Lung (tissue), 12 donors: ENCODE data around the gene SFSWAP. TPM values are rescaled to one million over a fixed set of nuclear protein-coding genes. Genes with fewer than 3 reads are reported as not detected.
"Not testable (repeated sequence)": the region's sequence is repeated elsewhere in the genome, so short reads cannot be mapped to it uniquely, and the experiment has no call there.

Source experiments
- ATAC-seq: fragments of 200-7000 bp; cut with Tn5 transposase; one replicate; pipeline ENCODE4 v1.9.1; 2020; ENCODE audit warnings: moderate number of reproducible peaks; ENCODE audit not compliant: insufficient read depth, low FRiP score
- DNase-seq, 3 donors: peaks; one replicate each; pipeline ENCODE4 v3.0.0-alpha.2; 2013 to 2017
- H3K27ac ChIP-seq, 2 donors: one replicate each; pipeline ENCODE4 v1.5.1; 2013; ENCODE audit warnings: mild to moderate bottlenecking in 2 of 2, moderate library complexity in 2 of 2, control low read depth in 1 of 2, inconsistent platforms in 1 of 2, low read depth in 1 of 2, low read length in 1 of 2
- H3K27me3 ChIP-seq, 3 donors: one replicate each; pipeline ENCODE4 v1.5.1; 2013; ENCODE audit warnings: low read length in 2 of 3; ENCODE audit not compliant: control insufficient read depth in 3 of 3, insufficient read depth in 3 of 3
- H3K36me3 ChIP-seq, 4 donors: one replicate each; pipeline ENCODE4 v1.5.1; 2013; ENCODE audit warnings: low read length in 4 of 4, mild to moderate bottlenecking in 1 of 4, moderate library complexity in 1 of 4; ENCODE audit not compliant: control insufficient read depth in 4 of 4, insufficient read depth in 4 of 4
- H3K4me1 ChIP-seq, 5 donors: one replicate each; pipeline ENCODE4 v1.5.1; 2013; ENCODE audit warnings: low read length in 5 of 5, mild to moderate bottlenecking in 2 of 5, moderate library complexity in 1 of 5; ENCODE audit not compliant: control insufficient read depth in 5 of 5, insufficient read depth in 5 of 5
- H3K4me3 ChIP-seq: one replicate; pipeline ENCODE4 v1.5.1; 2013; ENCODE audit warnings: mild to moderate bottlenecking, control low read depth, moderate library complexity
- H3K9ac ChIP-seq, 2 donors: one replicate each; pipeline ENCODE4 v1.5.1; 2013; ENCODE audit warnings: low read length in 2 of 2, control low read depth in 1 of 2; ENCODE audit not compliant: insufficient read depth in 1 of 2
- H3K9me3 ChIP-seq, 4 donors: one replicate each; pipeline ENCODE4 v1.5.1; 2013; ENCODE audit warnings: low read length in 3 of 4, mild to moderate bottlenecking in 1 of 4, moderate library complexity in 1 of 4; ENCODE audit not compliant: control insufficient read depth in 4 of 4, insufficient read depth in 3 of 4
- CTCF ChIP-seq: IDR thresholded peaks from 2 replicates; pipeline ENCODE4 v1.5.1; 2012; ENCODE audit warnings: mild to moderate bottlenecking; ENCODE audit errors: control extremely low read depth, extremely low read depth
- WGBS, 2 donors: extraction: QIAGEN DNeasy Blood & Tissue Kit; methylation state at CpG; one replicate each; pipeline ENCODE4 v1.1.7; 2013; 5-methylcytosine and 5-hydroxymethylcytosine counted together
- polyA plus RNA-seq, 2 donors: library from polyadenylated mRNA; stranded (reverse); fragments of 200-250 nt; gene quantifications; one replicate each; pipeline ENCODE4 v1.2.1, GENCODE V29; 2013
- total RNA-seq, 2 donors: library from RNA; depleted of rRNA in 1 of 2; stranded (reverse); fragments of >200 nt in 1 of 2; gene quantifications; one replicate each; pipeline ENCODE4 v1.2.1, GENCODE V29; 2014 to 2021
- donor health status: control.
- donor health status: control.
- donor health status: Bipolar disorder and iron deficiency.
- donor health status: healthy.
- donor health status: DM: yes; HTN: yes; CAD: no.

SFSWAP gene
- total and polyA plus RNA-seq, 4 donors: 23.3 to 49.9 (median 40.0) TPM

- no peak overlapping the region for H3K27ac ChIP-seq
- H3K9me3 ChIP-seq: no peaks in the 10 kb centered on the region
- ATAC-seq: no peak
- H3K9ac ChIP-seq: no peak overlapping the region
- DNase-seq: no peak
- 82 to 91% methylated on average over 14 of the region's 14 CpGs for WGBS, 2 donors
- TF ChIP-seq CTCF: no peak
- no peaks in the 10 kb centered on the region for H3K27me3 ChIP-seq
- no peaks in the 10 kb centered on the region for H3K4me1 ChIP-seq
- peaks cover 19 to 49% (median 32%) of the 10 kb centered on the region in 4 donors for H3K36me3 ChIP-seq
- no peak overlapping the region for H3K4me3 ChIP-seq
Observed at GRCh38 chr12:131776237-131776889, 65.5 kb downstream of the SFSWAP start.

- H3K27me3 ChIP-seq, H3K9ac ChIP-seq, DNase-seq, H3K27ac ChIP-seq, H3K4me1 ChIP-seq, H3K4me3 ChIP-seq, H3K9me3 ChIP-seq, ATAC-seq: not testable (repeated sequence)
- H3K36me3 ChIP-seq: peaks cover 19 to 43% (median 29%) of the 10 kb centered on the region in 4 donors
- WGBS, 2 donors: 97 to 98% methylated on average over 9 of the region's 9 CpGs
Observed at GRCh38 chr12:131777269-131777668, 66.4 kb downstream of the SFSWAP start.

GRCh38 chr12:131779027-131779426, 68.1 kb downstream of the SFSWAP start:
- Histone ChIP-seq H3K27me3 (no peaks in the 10 kb centered on the region), H3K36me3 (peaks cover 23 to 28% (median 23%) of the 10 kb centered on the region in 4 donors)
- ATAC-seq: no peak

GRCh38 chr12:131782061-131782460, 71.2 kb downstream of the SFSWAP start:
- WGBS, 2 donors: 98 to 99% methylated on average over 2 of the region's 2 CpGs
- Histone ChIP-seq H3K9me3 (no peaks in the 10 kb centered on the region), H3K36me3 (peaks cover 25 to 34% (median 29%) of the 10 kb centered on the region in 4 donors), H3K4me3 (no peak overlapping the region), H3K27ac (no peak overlapping the region), H3K4me1 (no peaks in the 10 kb centered on the region), H3K27me3 (no peaks in the 10 kb centered on the region), H3K9ac (no peak overlapping the region)
- DNase-seq (no peak), ATAC-seq (no peak)
- TF ChIP-seq CTCF: no peak

More at GRCh38 chr12:131779027-131779426, 68.1 kb downstream of the SFSWAP start:
- Histone ChIP-seq H3K9ac (no peak overlapping the region), H3K4me1 (no peaks in the 10 kb centered on the region), H3K27ac (no peak overlapping the region), H3K9me3 (no peaks in the 10 kb centered on the region), H3K4me3 (no peak overlapping the region)
- no peak for DNase-seq
- TF ChIP-seq CTCF: no peak
- 97% methylated on average over 23 of the region's 23 CpGs for WGBS, 2 donors
